Prostate gland (tissue), 2 donors: ENCODE results near the gene ALKBH3.

Source experiments
- CTCF ChIP-seq, 4 experiments: fragments of 200-600 bp in 2 of 4; fragments of 450-650 bp in 2 of 4; sonication (generic) in 2 of 4; IDR thresholded peaks; 1 replicate in 3 of 4; 2 replicates in 1 of 4; pipeline ENCODE4 v1.5.1; 2016 to 2019; ENCODE audit warnings: antibody characterized with exemption in 4 of 4, mild to moderate bottlenecking in 2 of 4, moderate library complexity in 2 of 4
- POLR2A ChIP-seq: fragments of 450-650 bp; IDR thresholded peaks from one replicate; pipeline ENCODE4 v1.6.1; 2016; ENCODE audit warnings: antibody characterized with exemption, mild to moderate bottlenecking
- POLR2AphosphoS5 ChIP-seq: sonication (generic); formaldehyde crosslinking; IDR thresholded peaks from one replicate; pipeline ENCODE4 v1.6.1; 2017; ENCODE audit warnings: antibody characterized with exemption

GRCh38 chr11:43943372-43943930 is 62.8 kb downstream of the ALKBH3 start:
- TF ChIP-seq CTCF (IDR thresholded peaks at IDR 0.05) (no peak), POLR2A (no peak), POLR2AphosphoS5 (no peak)
